Measurements from ENCODE around the gene SPECC1L.

SPECC1L gene

GRCh38 chr22:24361976-24362646 lies 91.5 kb downstream of the SPECC1L start:
- no peaks in the 10 kb centered on the region for H3K9me3 Mint-ChIP-seq
- H3K27me3 Mint-ChIP-seq (ENCODE audit: low read depth), result no peaks in the 10 kb centered on the region
- no peak for DNase-seq (ENCODE audit: low spot score)
- peaks cover 26% of the 10 kb centered on the region for H3K36me3 Mint-ChIP-seq (ENCODE audit: low read depth)
- H3K27ac Mint-ChIP-seq, result no peak overlapping the region
- no peak overlapping the region for H3K4me3 Mint-ChIP-seq
- H3K4me1 Mint-ChIP-seq (ENCODE audit: low read depth), result peaks cover 12% of the 10 kb centered on the region

DNA sequence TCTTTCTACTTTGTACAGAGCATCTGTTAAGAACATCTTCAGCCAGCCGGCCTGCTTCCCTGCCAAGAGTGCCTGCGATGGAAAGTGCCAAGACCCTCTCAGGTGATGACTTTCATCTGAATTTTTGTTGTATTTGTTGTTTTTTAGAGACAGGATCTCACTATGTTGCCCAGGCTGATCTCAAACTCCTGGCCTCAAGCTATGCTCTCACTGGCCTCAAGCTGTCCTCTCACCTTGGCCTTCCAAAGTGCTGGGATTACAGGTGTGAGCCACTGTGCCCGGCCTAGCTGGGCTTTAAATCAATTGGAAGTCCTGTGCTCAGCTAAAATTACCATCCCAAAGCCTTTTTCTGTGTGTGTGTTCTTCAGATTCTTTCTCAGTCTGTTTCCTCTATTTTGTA lies 92.6 kb downstream of the SPECC1L start:
- peaks cover 12% of the 10 kb centered on the region for H3K4me1 Mint-ChIP-seq (ENCODE audit: low read depth)
- H3K36me3 Mint-ChIP-seq (ENCODE audit: low read depth), result peaks cover 33% of the 10 kb centered on the region
- no peak for DNase-seq (ENCODE audit: low spot score)
- H3K9me3 Mint-ChIP-seq, result no peaks in the 10 kb centered on the region
- no peaks in the 10 kb centered on the region for H3K27me3 Mint-ChIP-seq (ENCODE audit: low read depth)
- H3K4me3 Mint-ChIP-seq, result no peak overlapping the region
- no peak overlapping the region for H3K27ac Mint-ChIP-seq

GRCh38 chr22:24366701-24367100 lies 96.1 kb downstream of the SPECC1L start:
- Mint-ChIP-seq H3K27me3 (ENCODE audit: low read depth) (no peaks in the 10 kb centered on the region), H3K27ac (no peak overlapping the region), H3K4me1 (ENCODE audit: low read depth) (no peaks in the 10 kb centered on the region), H3K36me3 (ENCODE audit: low read depth) (peaks cover 43% of the 10 kb centered on the region), H3K9me3 (no peaks in the 10 kb centered on the region), H3K4me3 (no peak overlapping the region)
- no peak for DNase-seq (ENCODE audit: low spot score)

- DNase-seq (ENCODE audit: low spot score), result no peak
- no peak overlapping the region for H3K27ac Mint-ChIP-seq
- no peaks in the 10 kb centered on the region for H3K27me3 Mint-ChIP-seq (ENCODE audit: low read depth)
- H3K36me3 Mint-ChIP-seq (ENCODE audit: low read depth), result peaks cover 52% of the 10 kb centered on the region
- no peaks in the 10 kb centered on the region for H3K4me1 Mint-ChIP-seq (ENCODE audit: low read depth)
- H3K4me3 Mint-ChIP-seq, result no peak overlapping the region
- H3K9me3 Mint-ChIP-seq, result no peaks in the 10 kb centered on the region
These were observed 97.2 kb downstream of the SPECC1L start for GRCh38 chr22:24367841-24368240.

- Mint-ChIP-seq H3K36me3 (ENCODE audit: low read depth) (peaks cover 68% of the 10 kb centered on the region), H3K4me1 (ENCODE audit: low read depth) (peaks cover 1% of the 10 kb centered on the region), H3K9me3 (peaks cover 7% of the 10 kb centered on the region), H3K27me3 (ENCODE audit: low read depth) (no peaks in the 10 kb centered on the region), H3K27ac (no peak overlapping the region), H3K4me3 (no peak overlapping the region)
- no peak for DNase-seq (ENCODE audit: low spot score)
These were observed 99.8 kb downstream of the SPECC1L start for GRCh38 chr22:24370401-24370800.

GRCh38 chr22:24376002-24376401 lies 105.4 kb downstream of the SPECC1L start:
- Mint-ChIP-seq H3K27me3 (ENCODE audit: low read depth) (no peaks in the 10 kb centered on the region), H3K36me3 (ENCODE audit: low read depth) (peaks cover 56% of the 10 kb centered on the region), H3K4me3 (no peak overlapping the region), H3K9me3 (peaks cover 7% of the 10 kb centered on the region), H3K27ac (no peak overlapping the region), H3K4me1 (ENCODE audit: low read depth) (peaks cover 34% of the 10 kb centered on the region)
- no peak for DNase-seq (ENCODE audit: low spot score)

GRCh38 chr22:24376586-24376985 lies 106.0 kb downstream of the SPECC1L start:
- Mint-ChIP-seq H3K4me3 (no peak overlapping the region), H3K36me3 (ENCODE audit: low read depth) (peaks cover 52% of the 10 kb centered on the region), H3K27me3 (ENCODE audit: low read depth) (no peaks in the 10 kb centered on the region), H3K9me3 (peaks cover 7% of the 10 kb centered on the region), H3K27ac (no peak overlapping the region), H3K4me1 (ENCODE audit: low read depth) (peaks cover 34% of the 10 kb centered on the region)
- no peak for DNase-seq (ENCODE audit: low spot score)

- Mint-ChIP-seq H3K4me1 (ENCODE audit: low read depth) (peaks cover 33% of the 10 kb centered on the region), H3K9me3 (peaks cover 7% of the 10 kb centered on the region), H3K27ac (peak overlapping the region; percentile 67), H3K27me3 (ENCODE audit: low read depth) (no peaks in the 10 kb centered on the region), H3K36me3 (ENCODE audit: low read depth) (peaks cover 30% of the 10 kb centered on the region), H3K4me3 (peak overlapping the region; percentile 62)
- DNase-seq (ENCODE audit: low spot score), result peak; percentile 22
These were observed 108.9 kb downstream of the SPECC1L start for GRCh38 chr22:24379536-24379935.

GRCh38 chr22:24380220-24380904 lies 109.7 kb downstream of the SPECC1L start:
- H3K36me3 Mint-ChIP-seq (ENCODE audit: low read depth), result peaks cover 22% of the 10 kb centered on the region

GRCh38 chr22:24380905-24381230 lies 110.2 kb downstream of the SPECC1L start:
- Mint-ChIP-seq H3K4me1 (ENCODE audit: low read depth) (peaks cover 30% of the 10 kb centered on the region), H3K27me3 (ENCODE audit: low read depth) (no peaks in the 10 kb centered on the region), H3K4me3 (no peak overlapping the region), H3K36me3 (ENCODE audit: low read depth) (peaks cover 20% of the 10 kb centered on the region), H3K27ac (no peak overlapping the region), H3K9me3 (no peaks in the 10 kb centered on the region)
- DNase-seq (ENCODE audit: low spot score), result no peak

More at GRCh38 chr22:24380220-24380904, 109.7 kb downstream of the SPECC1L start:
- Mint-ChIP-seq H3K27me3 (ENCODE audit: low read depth) (no peaks in the 10 kb centered on the region), H3K4me3 (peak overlapping the region; percentile 62), H3K27ac (peak overlapping the region; percentile 67), H3K4me1 (ENCODE audit: low read depth) (peaks cover 33% of the 10 kb centered on the region), H3K9me3 (no peaks in the 10 kb centered on the region)
- DNase-seq (ENCODE audit: low spot score), result no peak

- H3K4me1 Mint-ChIP-seq (ENCODE audit: low read depth), result peaks cover 24% of the 10 kb centered on the region
- H3K36me3 Mint-ChIP-seq (ENCODE audit: low read depth), result peaks cover 9% of the 10 kb centered on the region
- H3K4me3 Mint-ChIP-seq, result no peak overlapping the region
These were observed 112.4 kb downstream of the SPECC1L start for GRCh38 chr22:24383061-24383460.

DNA sequence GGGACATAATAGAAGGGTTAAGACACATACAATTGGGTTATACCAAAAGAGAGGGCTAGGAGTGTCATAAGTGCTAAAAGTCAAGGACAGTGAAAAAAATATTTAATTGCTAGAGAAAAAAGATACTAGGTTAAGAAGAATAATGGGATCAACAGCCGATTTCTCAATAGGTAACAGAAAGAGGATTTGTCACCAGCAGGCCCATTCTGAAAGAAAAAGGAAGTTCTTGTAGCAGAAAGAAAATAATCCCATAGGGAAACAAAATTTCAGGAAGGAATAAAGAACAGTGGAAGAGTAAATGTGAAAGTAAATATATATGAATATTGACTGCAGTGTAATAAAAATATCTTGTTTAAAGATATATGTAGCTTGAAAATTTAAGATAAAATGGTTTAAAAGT lies 113.5 kb downstream of the SPECC1L start:
- Mint-ChIP-seq H3K36me3 (ENCODE audit: low read depth) (peaks cover 7% of the 10 kb centered on the region), H3K9me3 (no peaks in the 10 kb centered on the region), H3K27ac (no peak overlapping the region), H3K4me1 (ENCODE audit: low read depth) (peaks cover 18% of the 10 kb centered on the region), H3K4me3 (no peak overlapping the region), H3K27me3 (ENCODE audit: low read depth) (no peaks in the 10 kb centered on the region)
- no peak for DNase-seq (ENCODE audit: low spot score)

More at GRCh38 chr22:24383061-24383460, 112.4 kb downstream of the SPECC1L start:
- H3K9me3 Mint-ChIP-seq, result no peaks in the 10 kb centered on the region
- H3K27me3 Mint-ChIP-seq (ENCODE audit: low read depth), result no peaks in the 10 kb centered on the region
- no peak overlapping the region for H3K27ac Mint-ChIP-seq
- no peak for DNase-seq (ENCODE audit: low spot score)

DNA sequence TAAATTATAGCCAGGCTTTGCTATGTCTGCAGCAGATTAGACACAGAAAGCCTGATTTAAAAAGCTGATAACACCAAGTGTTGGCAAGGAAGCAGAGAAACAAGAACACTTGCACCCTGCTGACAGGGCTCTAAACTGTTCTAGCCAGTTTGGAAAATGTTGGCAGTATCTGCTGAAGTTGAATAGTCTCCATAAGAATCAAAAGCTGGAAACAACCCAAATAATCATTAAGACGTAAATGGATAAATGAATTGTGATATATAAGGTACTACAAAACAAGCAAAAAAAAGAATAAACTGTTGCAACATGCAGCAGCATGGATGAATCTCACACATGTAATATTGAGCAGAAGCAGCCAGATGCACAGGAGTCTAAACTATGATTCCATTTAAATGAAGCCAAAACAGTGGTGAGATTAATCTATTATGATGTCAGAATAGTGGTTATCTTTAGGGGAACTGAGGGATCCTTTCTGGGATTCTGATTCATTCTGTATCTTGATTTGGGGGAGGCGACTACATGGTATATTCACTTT lies 116.4 kb downstream of the SPECC1L start:
- H3K4me3 Mint-ChIP-seq, result no peak overlapping the region
- no peak overlapping the region for H3K27ac Mint-ChIP-seq
- no peaks in the 10 kb centered on the region for H3K9me3 Mint-ChIP-seq
- DNase-seq (ENCODE audit: low spot score), result no peak
- H3K27me3 Mint-ChIP-seq (ENCODE audit: low read depth), result no peaks in the 10 kb centered on the region
- H3K4me1 Mint-ChIP-seq (ENCODE audit: low read depth), result peaks cover 18% of the 10 kb centered on the region
- H3K36me3 Mint-ChIP-seq (ENCODE audit: low read depth), result peaks cover 7% of the 10 kb centered on the region

- DNase-seq (ENCODE audit: low spot score), result no peak
- Mint-ChIP-seq H3K27ac (no peak overlapping the region), H3K4me1 (ENCODE audit: low read depth) (peaks cover 31% of the 10 kb centered on the region), H3K27me3 (ENCODE audit: low read depth) (no peaks in the 10 kb centered on the region), H3K36me3 (ENCODE audit: low read depth) (peaks cover 9% of the 10 kb centered on the region), H3K4me3 (no peak overlapping the region), H3K9me3 (no peaks in the 10 kb centered on the region)
These were observed 119.0 kb downstream of the SPECC1L start for GRCh38 chr22:24389680-24390079.

Data from T-helper 2 cell treated with Interferon-gamma antibody and Interleukin-4, amounts not matched to agents 5 μg/mL and 100 μg/mL, for 36 hours (primary cell).